ENCODE measurements around the gene RARRES2. TPM values are rescaled to one million over a fixed set of nuclear protein-coding genes. Genes with fewer than 3 reads are reported as not detected.
A peak's percentile ranks its signal among the peaks of the same experiment; 100 is the strongest.

RARRES2 gene
- polyA plus RNA-seq, 1 of the 3 experiments (the other 2 are of a cell fraction): 0.43 TPM

- TF ChIP-seq CTCF (IDR thresholded peaks at IDR 0.05) (no peak), TAF1 (IDR thresholded peaks at IDR 0.05; ENCODE audit: borderline replicate concordance, low read depth, low read length) (peak; percentile 59; the same call in 1 of the 2 replicates), MXI1 (IDR thresholded peaks at IDR 0.05; ENCODE audit: low read depth, low read length) (peak; percentile 66; the same call in 1 of the 2 replicates), YY1 (IDR thresholded peaks at IDR 0.05; ENCODE audit: low read depth) (no peak; the same call in 1 of the 2 replicates), POLR2AphosphoS5 (IDR thresholded peaks at IDR 0.05; ENCODE audit: low read depth, low read length) (no peak; the same call in 1 of the 2 replicates), ELF1 (IDR thresholded peaks at IDR 0.05) (peak; percentile 55), RXRA (IDR thresholded peaks at IDR 0.05; ENCODE audit: borderline replicate concordance, low read depth) (no peak), NFIC (IDR thresholded peaks at IDR 0.05; ENCODE audit: borderline replicate concordance) (no peak)
Measured at GRCh38 chr7:150368884-150369747, 27.7 kb upstream of the RARRES2 start (continued).

DNA sequence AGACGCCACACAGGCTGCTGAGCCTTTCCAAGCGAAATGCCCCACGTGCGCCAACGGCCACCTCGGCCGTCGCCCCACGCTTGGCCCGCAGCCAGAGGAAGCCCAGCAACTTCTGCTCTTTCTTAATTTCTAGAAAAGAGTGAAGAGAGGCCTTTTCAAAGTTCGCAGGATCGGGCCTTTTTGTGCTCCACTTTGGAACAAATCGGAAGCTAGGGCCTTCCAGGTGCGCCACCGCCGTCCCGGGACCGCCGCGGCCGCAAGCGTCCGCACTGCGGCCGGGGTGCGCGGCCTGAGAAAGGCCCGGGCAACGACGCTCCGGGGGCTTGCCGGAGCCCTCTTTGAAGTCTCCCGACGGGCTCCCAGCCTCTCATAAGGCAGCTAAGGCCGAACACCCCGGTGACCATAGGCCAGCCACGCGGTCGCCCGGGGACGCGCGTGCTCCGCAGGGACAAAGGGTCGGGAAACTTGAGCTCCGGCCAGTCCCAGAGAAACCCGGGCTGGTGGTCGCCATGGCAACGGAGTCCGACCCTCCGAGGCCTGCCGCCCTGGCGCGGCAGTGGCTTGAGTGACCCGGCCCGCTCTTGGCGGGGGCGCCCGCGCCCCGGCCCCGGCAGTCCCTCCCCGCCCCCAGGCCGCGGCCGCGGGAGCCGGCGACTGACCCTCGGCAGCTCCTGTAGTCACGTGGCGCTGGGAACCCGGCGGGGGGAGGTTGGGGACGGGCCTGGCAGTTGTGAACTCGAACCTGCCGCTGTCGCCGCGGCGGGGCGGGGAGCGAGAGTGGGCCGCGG, 26.9 kb upstream of the RARRES2 start, which contains the start of gene REPIN1:
Gene REPIN1 (plus strand): TSS at position 727 of the 788 bp plus-strand sequence. CDS start 890 bp downstream, outside the sequence.
- Histone ChIP-seq H3K27ac (ENCODE audit: low read depth in 2 of 2, low read length in 1 of 2) (peak within 1 kb of the TSS; percentile 72 to 96), H3K9me2 (no peaks in the 10 kb centered on the region), H3K9me3 (no peaks in the 10 kb centered on the region), H3F3A (replicated peaks; ENCODE audit: insufficient read depth) (peaks cover 10% of the 10 kb centered on the region), H3K4me3 (ENCODE audit: low read depth in 2 of 2, low read length in 1 of 2) (peak within 1 kb of the TSS; percentile 70 to 77), H3K27me3 (ENCODE audit: insufficient read depth) (no peaks in the 10 kb centered on the region), H3K79me2 (ENCODE audit: insufficient read depth) (peaks cover 42% of the 10 kb centered on the region), H2AFZ (ENCODE audit: low read depth) (peak within 1 kb of the TSS; percentile 100), H3K4me2 (peak within 1 kb of the TSS; percentile 96), H3K4me1 (ENCODE audit: control insufficient read depth in 1 of 2, insufficient read depth in 2 of 2, low read depth in 1 of 2, low read length in 1 of 2) (peaks cover 19 to 32% of the 10 kb centered on the region in 2 experiments), H3K9ac (peak within 1 kb of the TSS; percentile 93), H4K20me1 (ENCODE audit: insufficient read depth) (no peaks in the 10 kb centered on the region), H3K36me3 (replicated peaks in 1 of 2; ENCODE audit: control insufficient read depth in 1 of 2, insufficient read depth in 2 of 2, low read length in 1 of 2) (peaks cover 1 to 31% of the 10 kb centered on the region in 2 experiments)
- POLR2A ChIA-PET: interaction anchor here (0.8 to 3.1 kb wide), 15 partner anchors 10 to 859 kb away, joined by 3 to 43 read pairs (median 4); partner anchors contain the start of genes ABCF2, ACTR3C, LRRC61 and ZNF775
- WGBS (ENCODE audit: low lambda C conversion rate): 14% methylated on average over 36 of the region's 85 CpGs
- CTCF ChIA-PET: interaction anchor here (0.7 to 7.4 kb wide), 8 partner anchors 11 to 643 kb away, joined by 3 to 57 read pairs (median 4); partner anchors contain the start of genes ACTR3C, LRRC61 and ZNF775
- peak; percentile 99 for DNase-seq
- peak; percentile 84; the same call in 1 of the 2 replicates for TF ChIP-seq TAF1 (IDR thresholded peaks at IDR 0.05; ENCODE audit: borderline replicate concordance, low read depth, low read length)
- peak; percentile 34; the same call in 1 of the 2 replicates for TF ChIP-seq NRF1 (IDR thresholded peaks at IDR 0.05; ENCODE audit: low read depth, low read length)
- no peak for TF ChIP-seq TEAD4 (IDR thresholded peaks at IDR 0.05; ENCODE audit: borderline replicate concordance, insufficient read depth)
- no peak; the same call in 1 of the 2 replicates for TF ChIP-seq GABPA (IDR thresholded peaks at IDR 0.05; ENCODE audit: low read depth)
- peak; percentile 47; the same call in 1 of the 2 replicates for TF ChIP-seq RCOR1 (IDR thresholded peaks at IDR 0.05; ENCODE audit: low read length)
- TF ChIP-seq FOXM1 (IDR thresholded peaks at IDR 0.05; ENCODE audit: low read depth): no peak
- peak; percentile 53; the same call in 1 of the 2 replicates for TF ChIP-seq ELF1 (IDR thresholded peaks at IDR 0.05)
- no peak; the same call in 1 of the 2 replicates for TF ChIP-seq SMC3 (IDR thresholded peaks at IDR 0.05; ENCODE audit: low read depth, low read length)
- peak; percentile 92 for TF ChIP-seq CHD2 (IDR thresholded peaks at IDR 0.05; ENCODE audit: low read length, partially characterized antibody)
- TF ChIP-seq SIN3A (IDR thresholded peaks at IDR 0.05; ENCODE audit: borderline replicate concordance, low read depth, low read length): peak; percentile 89
- TF ChIP-seq MEF2A (IDR thresholded peaks at IDR 0.05; ENCODE audit: borderline replicate concordance, low read depth): no peak
- TF ChIP-seq EP300 (IDR thresholded peaks at IDR 0.05; ENCODE audit: borderline replicate concordance in 1 of 2, low read depth in 1 of 2, low read length in 1 of 2): peak in 1 of 2 experiments; percentile 57; a peak in 3 of 4 replicates
- TF ChIP-seq GATA2 (CRISPR knock-in tag; IDR thresholded peaks at IDR 0.05): no peak
- TF ChIP-seq, protein P1, sequence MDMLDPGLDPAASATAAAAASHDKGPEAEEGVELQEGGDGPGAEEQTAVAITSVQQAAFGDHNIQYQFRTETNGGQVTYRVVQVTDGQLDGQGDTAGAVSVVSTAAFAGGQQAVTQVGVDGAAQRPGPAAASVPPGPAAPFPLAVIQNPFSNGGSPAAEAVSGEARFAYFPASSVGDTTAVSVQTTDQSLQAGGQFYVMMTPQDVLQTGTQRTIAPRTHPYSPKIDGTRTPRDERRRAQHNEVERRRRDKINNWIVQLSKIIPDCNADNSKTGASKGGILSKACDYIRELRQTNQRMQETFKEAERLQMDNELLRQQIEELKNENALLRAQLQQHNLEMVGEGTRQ (IDR thresholded peaks at IDR 0.05; ENCODE audit: borderline replicate concordance, low read depth, low read length): peak; percentile 87
- no peak; the same call in none of the 2 replicates for TF ChIP-seq MXI1 (IDR thresholded peaks at IDR 0.05; ENCODE audit: low read depth, low read length)
- no peak for TF ChIP-seq FOSL2 (IDR thresholded peaks at IDR 0.05; ENCODE audit: borderline replicate concordance, low read depth)
- TF ChIP-seq, protein P2, sequence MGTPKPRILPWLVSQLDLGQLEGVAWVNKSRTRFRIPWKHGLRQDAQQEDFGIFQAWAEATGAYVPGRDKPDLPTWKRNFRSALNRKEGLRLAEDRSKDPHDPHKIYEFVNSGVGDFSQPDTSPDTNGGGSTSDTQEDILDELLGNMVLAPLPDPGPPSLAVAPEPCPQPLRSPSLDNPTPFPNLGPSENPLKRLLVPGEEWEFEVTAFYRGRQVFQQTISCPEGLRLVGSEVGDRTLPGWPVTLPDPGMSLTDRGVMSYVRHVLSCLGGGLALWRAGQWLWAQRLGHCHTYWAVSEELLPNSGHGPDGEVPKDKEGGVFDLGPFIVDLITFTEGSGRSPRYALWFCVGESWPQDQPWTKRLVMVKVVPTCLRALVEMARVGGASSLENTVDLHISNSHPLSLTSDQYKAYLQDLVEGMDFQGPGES (IDR thresholded peaks at IDR 0.05; ENCODE audit: low read depth, low read length): no peak
- 0 out of 2 replicates have a peak, but pooled peaks have one; percentile 1 for TF ChIP-seq TCF12 (IDR thresholded peaks at IDR 0.05)
- TF ChIP-seq, protein P3, sequence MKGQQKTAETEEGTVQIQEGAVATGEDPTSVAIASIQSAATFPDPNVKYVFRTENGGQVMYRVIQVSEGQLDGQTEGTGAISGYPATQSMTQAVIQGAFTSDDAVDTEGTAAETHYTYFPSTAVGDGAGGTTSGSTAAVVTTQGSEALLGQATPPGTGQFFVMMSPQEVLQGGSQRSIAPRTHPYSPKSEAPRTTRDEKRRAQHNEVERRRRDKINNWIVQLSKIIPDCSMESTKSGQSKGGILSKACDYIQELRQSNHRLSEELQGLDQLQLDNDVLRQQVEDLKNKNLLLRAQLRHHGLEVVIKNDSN (IDR thresholded peaks at IDR 0.05; ENCODE audit: borderline replicate concordance, low read depth): peak; percentile 95
- TF ChIP-seq NFIC (IDR thresholded peaks at IDR 0.05; ENCODE audit: borderline replicate concordance): peak; percentile 60

All from SK-N-SH (cell line).